ENCODE data around the gene TSC22D2.

DNA sequence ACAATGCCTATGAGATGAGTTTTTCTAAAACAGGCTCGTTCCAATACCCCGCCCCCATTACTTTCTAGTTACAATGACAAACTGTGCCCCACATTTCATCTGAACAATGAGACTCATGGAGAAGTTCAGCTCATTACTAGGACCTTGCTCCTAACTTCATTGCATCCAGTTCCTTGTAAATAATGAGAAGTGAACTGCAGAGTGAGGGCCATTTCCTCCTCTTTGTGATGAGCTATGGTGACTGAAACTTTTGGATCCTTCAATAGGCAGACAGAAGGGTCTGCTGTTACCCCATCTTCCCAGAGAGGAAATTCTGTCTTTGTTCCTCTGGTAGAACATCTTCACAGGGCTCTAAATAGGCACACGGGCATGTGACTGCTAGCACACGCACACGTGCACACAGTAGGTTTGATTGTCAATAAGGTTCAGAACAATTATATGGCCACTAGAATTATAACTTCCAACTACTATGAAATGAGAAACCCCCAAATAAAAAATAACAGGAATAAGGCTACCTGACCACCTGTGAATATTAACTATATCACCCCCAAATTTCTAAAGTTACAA is 86.4 kb downstream of the TSC22D2 start:
- TF ChIP-seq, protein P1, sequence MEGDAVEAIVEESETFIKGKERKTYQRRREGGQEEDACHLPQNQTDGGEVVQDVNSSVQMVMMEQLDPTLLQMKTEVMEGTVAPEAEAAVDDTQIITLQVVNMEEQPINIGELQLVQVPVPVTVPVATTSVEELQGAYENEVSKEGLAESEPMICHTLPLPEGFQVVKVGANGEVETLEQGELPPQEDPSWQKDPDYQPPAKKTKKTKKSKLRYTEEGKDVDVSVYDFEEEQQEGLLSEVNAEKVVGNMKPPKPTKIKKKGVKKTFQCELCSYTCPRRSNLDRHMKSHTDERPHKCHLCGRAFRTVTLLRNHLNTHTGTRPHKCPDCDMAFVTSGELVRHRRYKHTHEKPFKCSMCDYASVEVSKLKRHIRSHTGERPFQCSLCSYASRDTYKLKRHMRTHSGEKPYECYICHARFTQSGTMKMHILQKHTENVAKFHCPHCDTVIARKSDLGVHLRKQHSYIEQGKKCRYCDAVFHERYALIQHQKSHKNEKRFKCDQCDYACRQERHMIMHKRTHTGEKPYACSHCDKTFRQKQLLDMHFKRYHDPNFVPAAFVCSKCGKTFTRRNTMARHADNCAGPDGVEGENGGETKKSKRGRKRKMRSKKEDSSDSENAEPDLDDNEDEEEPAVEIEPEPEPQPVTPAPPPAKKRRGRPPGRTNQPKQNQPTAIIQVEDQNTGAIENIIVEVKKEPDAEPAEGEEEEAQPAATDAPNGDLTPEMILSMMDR (IDR thresholded peaks at IDR 0.05), result no peak
- no peak for TF ChIP-seq POLR2A (IDR thresholded peaks at IDR 0.05)
